OCI-LY3 (cell line): ENCODE data around the gene CFAP44.

Experiments
- CTCF ChIP-seq: fragments of 200-600, 300-600 bp; sonication (generic); IDR thresholded peaks from 2 replicates; pipeline ENCODE4 v1.5.1; 2014; ENCODE audit warnings: antibody characterized with exemption, low read length, low read depth
- EZH2phosphoT487 ChIP-seq: fragments of 200-600 bp; shearing (Covaris generic); IDR thresholded peaks from 2 replicates; pipeline ENCODE4 v1.6.1; 2018; ENCODE audit warnings: antibody characterized with exemption, mixed run types, low read depth

GRCh38 chr3:113454630-113455029 is 13.3 kb upstream of the CFAP44 start:
- TF ChIP-seq CTCF (no peak), EZH2phosphoT487 (no peak)
